PFSK-1 (cell line): Measurements from ENCODE around the gene ATP5F1A.

Experiments
- FOXP2 ChIP-seq: optimal IDR thresholded peaks from 2 replicates; pipeline ENCODE3; 2011; ENCODE audit warnings: borderline replicate concordance, control low read depth, inconsistent platforms; ENCODE audit not compliant: insufficient read depth; ENCODE audit errors: extremely low read length, extremely low read depth
- POLR2AphosphoS5 ChIP-seq: IDR thresholded peaks from 2 replicates; pipeline ENCODE4 v1.6.1; 2012; ENCODE audit warnings: low read depth, mild to moderate bottlenecking, control low read depth, low read length, moderate library complexity
- SIN3A ChIP-seq: IDR thresholded peaks from 2 replicates; pipeline ENCODE4 v1.6.1; 2012; ENCODE audit warnings: mild to moderate bottlenecking, low read length, moderate library complexity, borderline replicate concordance; ENCODE audit not compliant: insufficient read depth
- TAF1 ChIP-seq: IDR thresholded peaks from 2 replicates; pipeline ENCODE4 v1.6.1; 2012; ENCODE audit warnings: low read length, control low read depth, borderline replicate concordance; ENCODE audit not compliant: insufficient read depth
- TF ChIP-seq, protein P1 (sequence below), 2 experiments: IDR thresholded peaks; 2 replicates each; pipeline versions ENCODE4 v1.6.1 to v1.8.0; 2011 to 2012; ENCODE audit warnings: low read depth in 2 of 2, low read length in 2 of 2, control low read depth in 1 of 2, inconsistent platforms in 1 of 2, mild to moderate bottlenecking in 1 of 2, moderate library complexity in 1 of 2; ENCODE audit not compliant: insufficient read depth in 1 of 2

The ATP5F1A gene

DNA sequence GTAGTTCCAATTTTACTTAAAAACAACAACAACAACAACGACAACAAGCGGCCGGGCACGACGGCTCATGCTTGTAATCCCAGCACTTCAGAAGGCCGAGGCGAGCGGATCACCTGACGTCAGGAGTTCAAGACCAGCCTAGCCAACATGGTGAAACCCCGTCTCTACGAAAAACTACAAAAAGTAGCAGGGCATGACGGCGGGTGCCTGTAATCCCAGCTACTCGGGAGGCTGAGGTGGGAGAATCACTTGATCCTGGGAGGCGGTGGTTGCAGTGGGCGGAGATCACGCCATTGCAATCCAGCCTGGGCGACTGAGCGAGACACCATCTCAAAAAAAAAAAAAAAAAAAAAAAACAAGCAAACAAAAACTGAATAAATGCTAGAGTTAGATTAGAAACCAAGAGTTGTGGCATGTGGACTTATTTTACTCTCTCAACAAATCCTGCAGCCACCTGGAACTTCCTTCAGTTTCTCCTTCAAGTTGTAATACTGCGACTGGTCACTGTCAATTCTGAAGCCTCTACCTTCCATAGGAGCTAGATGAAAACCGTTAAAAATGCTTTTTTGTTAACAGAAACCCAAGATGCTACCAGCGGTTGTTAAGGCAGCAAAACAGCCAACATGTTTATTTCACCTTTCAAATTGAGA lies 1.3 kb downstream of the ATP5F1A start:
- no peak for TF ChIP-seq SIN3A
- TF ChIP-seq, protein P1, sequence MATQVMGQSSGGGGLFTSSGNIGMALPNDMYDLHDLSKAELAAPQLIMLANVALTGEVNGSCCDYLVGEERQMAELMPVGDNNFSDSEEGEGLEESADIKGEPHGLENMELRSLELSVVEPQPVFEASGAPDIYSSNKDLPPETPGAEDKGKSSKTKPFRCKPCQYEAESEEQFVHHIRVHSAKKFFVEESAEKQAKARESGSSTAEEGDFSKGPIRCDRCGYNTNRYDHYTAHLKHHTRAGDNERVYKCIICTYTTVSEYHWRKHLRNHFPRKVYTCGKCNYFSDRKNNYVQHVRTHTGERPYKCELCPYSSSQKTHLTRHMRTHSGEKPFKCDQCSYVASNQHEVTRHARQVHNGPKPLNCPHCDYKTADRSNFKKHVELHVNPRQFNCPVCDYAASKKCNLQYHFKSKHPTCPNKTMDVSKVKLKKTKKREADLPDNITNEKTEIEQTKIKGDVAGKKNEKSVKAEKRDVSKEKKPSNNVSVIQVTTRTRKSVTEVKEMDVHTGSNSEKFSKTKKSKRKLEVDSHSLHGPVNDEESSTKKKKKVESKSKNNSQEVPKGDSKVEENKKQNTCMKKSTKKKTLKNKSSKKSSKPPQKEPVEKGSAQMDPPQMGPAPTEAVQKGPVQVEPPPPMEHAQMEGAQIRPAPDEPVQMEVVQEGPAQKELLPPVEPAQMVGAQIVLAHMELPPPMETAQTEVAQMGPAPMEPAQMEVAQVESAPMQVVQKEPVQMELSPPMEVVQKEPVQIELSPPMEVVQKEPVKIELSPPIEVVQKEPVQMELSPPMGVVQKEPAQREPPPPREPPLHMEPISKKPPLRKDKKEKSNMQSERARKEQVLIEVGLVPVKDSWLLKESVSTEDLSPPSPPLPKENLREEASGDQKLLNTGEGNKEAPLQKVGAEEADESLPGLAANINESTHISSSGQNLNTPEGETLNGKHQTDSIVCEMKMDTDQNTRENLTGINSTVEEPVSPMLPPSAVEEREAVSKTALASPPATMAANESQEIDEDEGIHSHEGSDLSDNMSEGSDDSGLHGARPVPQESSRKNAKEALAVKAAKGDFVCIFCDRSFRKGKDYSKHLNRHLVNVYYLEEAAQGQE (IDR thresholded peaks at IDR 0.05; ENCODE audit: insufficient read depth in 1 of 2, low read depth in 2 of 2, low read length in 2 of 2): no peak
- TF ChIP-seq FOXP2: no peak
- no peak for TF ChIP-seq TAF1
- TF ChIP-seq POLR2AphosphoS5: no peak

DNA sequence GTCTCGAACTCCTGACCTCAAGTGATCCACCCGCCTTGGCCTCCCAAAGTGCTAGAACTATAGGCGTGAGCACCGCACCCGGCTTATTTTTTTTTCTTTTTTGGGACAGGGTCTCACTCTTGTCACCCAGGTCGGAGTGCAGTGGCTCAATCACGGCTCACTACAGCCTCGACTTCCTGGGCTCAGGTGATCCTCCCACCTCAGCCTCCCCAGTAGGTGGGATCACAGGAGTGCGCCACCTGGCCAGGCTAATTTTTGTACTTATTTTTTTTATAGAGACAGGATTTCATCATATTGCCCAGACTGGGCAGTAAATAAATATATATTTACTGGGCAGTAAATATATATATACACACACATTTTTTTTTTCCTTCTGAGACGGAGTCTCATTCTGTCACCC lies 2.6 kb downstream of the ATP5F1A start:
- TF ChIP-seq FOXP2: no peak
- no peak for TF ChIP-seq TAF1
- no peak for TF ChIP-seq SIN3A
- TF ChIP-seq, protein P1 (IDR thresholded peaks at IDR 0.05; ENCODE audit: insufficient read depth in 1 of 2, low read depth in 2 of 2, low read length in 2 of 2): no peak
- no peak for TF ChIP-seq POLR2AphosphoS5

DNA sequence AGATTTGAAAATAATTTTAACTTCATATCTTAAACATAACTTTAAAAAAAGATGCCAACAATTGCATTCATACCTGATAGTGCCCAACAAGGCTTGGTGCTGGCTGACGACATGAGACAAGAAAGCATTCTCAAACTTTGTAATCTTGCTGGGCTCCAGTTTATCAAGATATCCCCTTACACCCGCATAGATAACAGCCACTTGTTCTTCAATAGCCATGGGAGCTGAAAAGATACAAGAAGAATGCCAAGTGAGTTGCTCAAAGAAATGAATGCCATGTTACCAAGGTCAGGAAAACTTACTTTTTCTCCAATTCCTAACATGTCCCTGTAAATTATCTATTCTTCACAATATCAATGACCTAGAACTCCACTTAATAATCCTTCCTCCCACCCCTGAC lies 13.7 kb downstream of the ATP5F1A start:
- TF ChIP-seq FOXP2: no peak
- no peak for TF ChIP-seq POLR2AphosphoS5
- no peak for TF ChIP-seq TAF1
- TF ChIP-seq, protein P1 (IDR thresholded peaks at IDR 0.05; ENCODE audit: insufficient read depth in 1 of 2, low read depth in 2 of 2, low read length in 2 of 2): no peak
- no peak for TF ChIP-seq SIN3A

DNA sequence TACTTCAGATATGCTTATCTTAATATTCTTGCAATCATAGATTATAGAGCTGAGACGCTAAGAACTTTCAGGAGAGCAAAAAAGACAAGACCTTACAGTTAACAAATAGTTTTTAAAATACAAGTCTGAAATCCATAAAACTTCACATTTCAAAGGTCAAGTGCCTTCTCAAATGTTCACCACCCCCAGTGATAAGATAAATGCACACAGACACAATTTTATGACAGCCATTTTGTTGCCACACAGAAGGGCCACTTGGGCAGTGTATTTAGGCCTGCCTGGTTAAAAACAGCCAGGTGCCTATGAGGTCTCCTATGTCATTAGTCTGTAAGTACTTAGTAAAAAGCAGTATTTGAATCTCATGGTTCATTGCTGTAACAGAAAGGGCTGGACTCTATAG lies 17.9 kb downstream of the ATP5F1A start:
- no peak for TF ChIP-seq TAF1
- TF ChIP-seq FOXP2: no peak
- TF ChIP-seq, protein P1 (IDR thresholded peaks at IDR 0.05; ENCODE audit: insufficient read depth in 1 of 2, low read depth in 2 of 2, low read length in 2 of 2): no peak
- TF ChIP-seq POLR2AphosphoS5: no peak
- no peak for TF ChIP-seq SIN3A
